ENCODE results near the gene CACNA1B.

Gene CACNA1B

DNA sequence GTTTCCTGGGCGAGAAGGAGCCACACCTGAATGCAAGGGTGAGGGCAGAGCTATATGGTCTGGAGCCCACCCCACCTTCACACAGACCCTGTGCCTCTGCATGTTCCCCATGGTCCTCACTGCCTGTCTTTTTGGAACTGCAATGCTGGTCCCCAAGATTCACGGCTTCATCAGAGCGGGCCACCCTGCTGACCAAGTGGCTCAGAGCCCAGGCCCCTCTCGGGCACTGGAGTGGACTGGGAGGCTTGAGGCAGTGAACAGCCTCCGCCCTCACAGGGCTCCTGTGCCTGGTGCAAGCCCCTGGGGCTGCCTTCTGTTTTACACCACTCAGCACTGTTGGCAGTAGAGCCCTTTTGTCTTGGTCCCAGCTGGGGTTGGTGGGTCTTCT lies 143.2 kb downstream of the CACNA1B start:
- Histone ChIP-seq H3K27ac (ENCODE audit: insufficient read depth, low read length, poor library complexity, severe bottlenecking) (no peak overlapping the region), H3K4me1 (ENCODE audit: control insufficient read depth, insufficient read depth, low read length, poor library complexity, severe bottlenecking) (no peaks in the 10 kb centered on the region), H3K27me3 (replicated peaks; ENCODE audit: control insufficient read depth, insufficient read depth, low read length, poor library complexity, severe bottlenecking) (peaks cover 6% of the 10 kb centered on the region), H3K9me3 (ENCODE audit: control insufficient read depth, low read length) (no peaks in the 10 kb centered on the region), H3K4me3 (ENCODE audit: insufficient read depth, low read depth, low read length, poor library complexity, severe bottlenecking) (no peak overlapping the region), H3K36me3 (ENCODE audit: control insufficient read depth, insufficient read depth, low read length) (no peaks in the 10 kb centered on the region)
- DNase-seq = no peak

DNA sequence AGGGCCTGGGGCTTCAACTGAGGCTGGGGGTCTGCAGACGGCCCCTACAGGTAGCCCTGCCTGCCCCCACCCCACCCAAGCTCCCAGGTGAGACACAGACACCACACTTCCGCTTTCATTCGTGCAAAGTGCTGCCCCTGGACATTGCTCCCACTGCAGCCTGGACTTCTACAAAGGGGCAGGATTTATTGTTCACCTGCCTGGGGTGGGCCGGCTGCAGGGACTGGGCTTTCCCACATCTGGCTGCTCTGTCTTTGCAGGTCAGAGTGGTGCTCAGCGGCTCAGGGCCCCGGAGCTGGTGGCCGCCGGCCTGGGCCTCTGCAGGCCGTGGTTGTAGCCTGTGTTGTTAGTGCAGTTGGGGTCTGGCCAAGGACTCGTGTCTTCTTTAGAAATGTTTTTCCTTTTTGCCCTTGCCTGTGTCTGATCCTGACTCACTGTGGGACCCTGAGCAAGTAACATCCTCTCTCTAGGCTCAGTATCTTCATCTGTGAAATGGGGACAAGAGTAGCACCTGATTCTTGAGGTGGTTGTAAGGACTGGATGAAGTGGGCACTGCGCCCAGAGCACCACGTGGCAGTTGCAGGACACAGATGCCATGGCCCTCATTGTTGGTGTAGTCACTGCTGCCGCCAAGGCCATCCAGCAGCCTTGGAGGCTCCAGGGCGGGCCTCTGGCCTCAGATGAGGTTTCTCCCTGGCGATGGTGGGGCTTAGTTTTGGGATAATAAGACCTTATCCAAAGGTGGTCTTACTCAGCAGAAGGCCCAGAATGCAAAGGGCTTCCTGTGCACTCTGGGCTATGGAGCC lies 143.9 kb downstream of the CACNA1B start:
- peaks cover 6% of the 10 kb centered on the region for H3K27me3 ChIP-seq (replicated peaks; ENCODE audit: control insufficient read depth, insufficient read depth, low read length, poor library complexity, severe bottlenecking)
- no peak overlapping the region for H3K4me3 ChIP-seq (ENCODE audit: insufficient read depth, low read depth, low read length, poor library complexity, severe bottlenecking)
- no peak for DNase-seq
- no peak overlapping the region for H3K27ac ChIP-seq (ENCODE audit: insufficient read depth, low read length, poor library complexity, severe bottlenecking)
- H3K36me3 ChIP-seq (ENCODE audit: control insufficient read depth, insufficient read depth, low read length) = no peaks in the 10 kb centered on the region
- no peaks in the 10 kb centered on the region for H3K9me3 ChIP-seq (ENCODE audit: control insufficient read depth, low read length)
- no peaks in the 10 kb centered on the region for H3K4me1 ChIP-seq (ENCODE audit: control insufficient read depth, insufficient read depth, low read length, poor library complexity, severe bottlenecking)

DNA sequence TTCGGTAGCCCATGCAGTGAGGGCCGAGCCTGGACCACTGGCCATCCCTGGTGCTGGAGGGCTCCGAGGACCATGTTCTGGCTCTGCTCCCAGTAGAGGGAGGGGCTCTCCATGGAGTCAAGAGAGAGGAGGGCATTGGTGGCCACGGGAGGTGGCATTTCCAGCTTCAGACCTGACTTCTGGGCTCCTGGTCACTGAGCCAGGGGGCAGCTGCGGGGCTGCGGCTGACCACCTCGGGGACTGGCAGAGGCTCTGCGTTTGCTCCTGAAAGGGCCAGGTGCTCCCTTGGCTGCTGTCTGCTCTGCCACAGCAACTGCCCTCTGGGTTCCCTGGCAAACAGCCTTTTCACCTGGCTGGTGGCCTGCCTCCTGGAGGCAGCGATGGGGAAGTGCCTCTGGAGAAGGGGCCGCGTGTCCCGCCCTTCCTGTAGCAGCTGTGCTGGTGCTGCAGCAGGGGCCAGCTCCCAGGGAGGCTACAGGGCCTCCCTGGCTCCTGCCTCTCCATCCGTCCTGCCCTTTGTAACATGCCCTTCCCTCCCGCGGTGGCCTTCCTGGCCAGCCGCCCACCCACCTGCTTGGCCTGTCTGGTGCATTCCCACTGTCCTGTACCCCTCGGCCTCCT lies 144.6 kb downstream of the CACNA1B start:
- no peak for DNase-seq
- Histone ChIP-seq H3K36me3 (ENCODE audit: control insufficient read depth, insufficient read depth, low read length) (no peaks in the 10 kb centered on the region), H3K27ac (ENCODE audit: insufficient read depth, low read length, poor library complexity, severe bottlenecking) (no peak overlapping the region), H3K4me3 (ENCODE audit: insufficient read depth, low read depth, low read length, poor library complexity, severe bottlenecking) (peak overlapping the region; percentile 12), H3K27me3 (replicated peaks; ENCODE audit: control insufficient read depth, insufficient read depth, low read length, poor library complexity, severe bottlenecking) (peaks cover 6% of the 10 kb centered on the region), H3K4me1 (ENCODE audit: control insufficient read depth, insufficient read depth, low read length, poor library complexity, severe bottlenecking) (no peaks in the 10 kb centered on the region), H3K9me3 (ENCODE audit: control insufficient read depth, low read length) (no peaks in the 10 kb centered on the region)

DNA sequence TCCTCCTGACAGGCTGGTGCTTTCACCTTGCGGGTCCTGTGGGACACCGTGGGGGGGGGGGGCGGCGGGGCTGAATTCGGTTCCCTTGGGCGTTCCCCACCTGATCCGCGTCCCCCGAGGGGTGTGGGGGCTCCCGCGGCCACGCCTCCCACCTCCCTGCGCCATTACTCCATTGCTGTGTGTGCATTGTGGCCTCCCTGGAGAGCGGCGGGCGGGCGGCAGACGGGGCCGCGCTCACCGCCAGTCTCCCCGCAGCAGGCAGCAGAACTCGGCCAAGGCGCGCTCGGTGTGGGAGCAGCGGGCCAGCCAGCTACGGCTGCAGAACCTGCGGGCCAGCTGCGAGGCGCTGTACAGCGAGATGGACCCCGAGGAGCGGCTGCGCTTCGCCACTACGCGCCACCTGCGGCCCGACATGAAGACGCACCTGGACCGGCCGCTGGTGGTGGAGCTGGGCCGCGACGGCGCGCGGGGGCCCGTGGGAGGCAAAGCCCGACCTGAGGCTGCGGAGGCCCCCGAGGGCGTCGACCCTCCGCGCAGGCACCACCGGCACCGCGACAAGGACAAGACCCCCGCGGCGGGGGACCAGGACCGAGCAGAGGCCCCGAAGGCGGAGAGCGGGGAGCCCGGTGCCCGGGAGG lies 145.3 kb downstream of the CACNA1B start:
- no peak overlapping the region for H3K27ac ChIP-seq (ENCODE audit: insufficient read depth, low read length, poor library complexity, severe bottlenecking)
- H3K4me1 ChIP-seq (ENCODE audit: control insufficient read depth, insufficient read depth, low read length, poor library complexity, severe bottlenecking) = no peaks in the 10 kb centered on the region
- H3K27me3 ChIP-seq (replicated peaks; ENCODE audit: control insufficient read depth, insufficient read depth, low read length, poor library complexity, severe bottlenecking) = peaks cover 6% of the 10 kb centered on the region
- DNase-seq = no peak
- no peaks in the 10 kb centered on the region for H3K36me3 ChIP-seq (ENCODE audit: control insufficient read depth, insufficient read depth, low read length)
- no peaks in the 10 kb centered on the region for H3K9me3 ChIP-seq (ENCODE audit: control insufficient read depth, low read length)
- H3K4me3 ChIP-seq (ENCODE audit: insufficient read depth, low read depth, low read length, poor library complexity, severe bottlenecking) = peak overlapping the region; percentile 12

DNA sequence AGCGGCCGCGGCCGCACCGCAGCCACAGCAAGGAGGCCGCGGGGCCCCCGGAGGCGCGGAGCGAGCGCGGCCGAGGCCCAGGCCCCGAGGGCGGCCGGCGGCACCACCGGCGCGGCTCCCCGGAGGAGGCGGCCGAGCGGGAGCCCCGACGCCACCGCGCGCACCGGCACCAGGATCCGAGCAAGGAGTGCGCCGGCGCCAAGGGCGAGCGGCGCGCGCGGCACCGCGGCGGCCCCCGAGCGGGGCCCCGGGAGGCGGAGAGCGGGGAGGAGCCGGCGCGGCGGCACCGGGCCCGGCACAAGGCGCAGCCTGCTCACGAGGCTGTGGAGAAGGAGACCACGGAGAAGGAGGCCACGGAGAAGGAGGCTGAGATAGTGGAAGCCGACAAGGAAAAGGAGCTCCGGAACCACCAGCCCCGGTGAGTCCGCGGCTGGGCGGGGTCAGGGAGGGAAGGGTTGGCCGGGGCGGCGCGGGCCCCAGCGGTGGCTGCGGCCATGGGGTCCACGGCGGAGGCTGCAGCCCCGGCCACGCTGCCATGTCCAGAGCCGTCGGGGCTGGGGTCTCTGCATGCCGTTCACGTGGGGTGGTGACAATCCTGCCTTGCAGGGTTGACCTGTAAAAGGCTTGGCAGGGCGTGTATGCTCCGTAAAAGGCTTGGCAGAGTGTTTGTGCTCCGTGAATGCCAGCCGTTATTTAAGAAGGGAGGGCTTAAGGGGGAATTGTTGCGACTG lies 146.0 kb downstream of the CACNA1B start:
- H3K27me3 ChIP-seq (replicated peaks; ENCODE audit: control insufficient read depth, insufficient read depth, low read length, poor library complexity, severe bottlenecking) = peaks cover 6% of the 10 kb centered on the region

DNA sequence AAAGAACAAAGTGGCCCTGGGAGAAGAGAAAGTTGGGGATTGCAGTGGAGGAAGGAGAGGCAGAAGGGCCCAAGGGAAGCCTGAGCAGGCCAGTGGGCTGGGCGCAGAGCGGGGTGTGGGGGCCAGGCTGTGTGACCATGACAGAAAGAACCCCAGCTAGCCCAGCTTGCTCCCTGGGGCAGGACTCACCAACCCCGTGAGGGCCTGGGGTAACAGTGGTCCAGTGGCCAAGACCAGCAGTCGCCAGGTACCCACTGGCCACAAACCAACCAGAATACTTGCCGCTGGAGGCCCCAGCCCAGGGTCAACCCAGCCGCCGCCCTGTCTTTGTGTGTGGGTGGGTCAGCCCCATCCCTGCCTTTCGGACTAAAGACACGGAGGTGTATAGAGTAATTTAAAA lies 146.5 kb downstream of the CACNA1B start:
- no peak for DNase-seq
- no peaks in the 10 kb centered on the region for H3K36me3 ChIP-seq (ENCODE audit: control insufficient read depth, insufficient read depth, low read length)
- no peak overlapping the region for H3K4me3 ChIP-seq (ENCODE audit: insufficient read depth, low read depth, low read length, poor library complexity, severe bottlenecking)
- no peaks in the 10 kb centered on the region for H3K4me1 ChIP-seq (ENCODE audit: control insufficient read depth, insufficient read depth, low read length, poor library complexity, severe bottlenecking)
- H3K9me3 ChIP-seq (ENCODE audit: control insufficient read depth, low read length) = no peaks in the 10 kb centered on the region
- peaks cover 6% of the 10 kb centered on the region for H3K27me3 ChIP-seq (replicated peaks; ENCODE audit: control insufficient read depth, insufficient read depth, low read length, poor library complexity, severe bottlenecking)
- H3K27ac ChIP-seq (ENCODE audit: insufficient read depth, low read length, poor library complexity, severe bottlenecking) = no peak overlapping the region

More for the DNA sequence above, 146.0 kb downstream of the CACNA1B start:
- DNase-seq = no peak
- H3K4me1 ChIP-seq (ENCODE audit: control insufficient read depth, insufficient read depth, low read length, poor library complexity, severe bottlenecking) = no peaks in the 10 kb centered on the region
- no peak overlapping the region for H3K4me3 ChIP-seq (ENCODE audit: insufficient read depth, low read depth, low read length, poor library complexity, severe bottlenecking)
- H3K9me3 ChIP-seq (ENCODE audit: control insufficient read depth, low read length) = no peaks in the 10 kb centered on the region
- H3K36me3 ChIP-seq (ENCODE audit: control insufficient read depth, insufficient read depth, low read length) = no peaks in the 10 kb centered on the region
- H3K27ac ChIP-seq (ENCODE audit: insufficient read depth, low read length, poor library complexity, severe bottlenecking) = no peak overlapping the region

DNA sequence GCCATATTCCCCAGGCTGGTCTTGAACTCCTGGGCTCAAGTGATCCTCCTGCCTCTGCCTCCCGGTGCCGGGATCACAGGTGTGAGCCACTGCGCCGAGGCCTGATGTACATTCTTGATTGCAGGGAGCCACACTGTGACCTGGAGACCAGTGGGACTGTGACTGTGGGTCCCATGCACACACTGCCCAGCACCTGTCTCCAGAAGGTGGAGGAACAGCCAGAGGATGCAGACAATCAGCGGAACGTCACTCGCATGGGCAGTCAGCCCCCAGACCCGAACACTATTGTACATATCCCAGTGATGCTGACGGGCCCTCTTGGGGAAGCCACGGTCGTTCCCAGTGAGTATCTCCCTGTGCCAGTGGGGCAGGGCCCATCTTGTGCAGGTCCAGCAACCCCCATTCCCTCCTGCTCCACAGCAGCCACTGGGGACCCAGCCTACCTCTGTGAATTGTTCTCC lies 147.3 kb downstream of the CACNA1B start:
- Histone ChIP-seq H3K27me3 (replicated peaks; ENCODE audit: control insufficient read depth, insufficient read depth, low read length, poor library complexity, severe bottlenecking) (peaks cover 6% of the 10 kb centered on the region), H3K27ac (ENCODE audit: insufficient read depth, low read length, poor library complexity, severe bottlenecking) (no peak overlapping the region)
- DNase-seq = no peak

DNA sequence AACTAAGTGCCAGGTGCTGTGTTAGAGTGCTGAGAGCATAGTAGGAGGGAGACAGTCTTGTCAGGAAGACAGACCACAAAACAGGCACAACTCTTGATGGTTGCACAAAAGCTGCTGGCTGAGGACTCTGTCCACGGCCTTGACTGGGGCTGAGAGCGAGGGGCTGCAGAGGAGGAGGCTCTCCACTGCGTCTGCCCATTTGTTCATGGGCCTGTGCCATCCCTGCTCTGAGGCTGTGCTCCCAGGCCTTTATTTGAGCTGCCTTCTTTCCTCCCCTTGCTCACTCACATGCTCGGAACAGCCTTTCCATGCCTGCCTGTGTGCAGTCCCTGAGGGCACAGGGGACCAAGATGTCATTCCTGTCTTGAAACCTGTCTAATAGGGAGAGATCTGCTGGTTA lies 147.8 kb downstream of the CACNA1B start:
- no peak overlapping the region for H3K4me3 ChIP-seq (ENCODE audit: insufficient read depth, low read depth, low read length, poor library complexity, severe bottlenecking)
- H3K4me1 ChIP-seq (ENCODE audit: control insufficient read depth, insufficient read depth, low read length, poor library complexity, severe bottlenecking) = no peaks in the 10 kb centered on the region
- no peaks in the 10 kb centered on the region for H3K36me3 ChIP-seq (ENCODE audit: control insufficient read depth, insufficient read depth, low read length)
- no peak for DNase-seq
- H3K27ac ChIP-seq (ENCODE audit: insufficient read depth, low read length, poor library complexity, severe bottlenecking) = no peak overlapping the region
- no peaks in the 10 kb centered on the region for H3K9me3 ChIP-seq (ENCODE audit: control insufficient read depth, low read length)
- H3K27me3 ChIP-seq (replicated peaks; ENCODE audit: control insufficient read depth, insufficient read depth, low read length, poor library complexity, severe bottlenecking) = peaks cover 6% of the 10 kb centered on the region

More for the DNA sequence above, 147.3 kb downstream of the CACNA1B start:
- Histone ChIP-seq H3K9me3 (ENCODE audit: control insufficient read depth, low read length) (no peaks in the 10 kb centered on the region), H3K4me1 (ENCODE audit: control insufficient read depth, insufficient read depth, low read length, poor library complexity, severe bottlenecking) (no peaks in the 10 kb centered on the region), H3K4me3 (ENCODE audit: insufficient read depth, low read depth, low read length, poor library complexity, severe bottlenecking) (no peak overlapping the region), H3K36me3 (ENCODE audit: control insufficient read depth, insufficient read depth, low read length) (no peaks in the 10 kb centered on the region)

DNA sequence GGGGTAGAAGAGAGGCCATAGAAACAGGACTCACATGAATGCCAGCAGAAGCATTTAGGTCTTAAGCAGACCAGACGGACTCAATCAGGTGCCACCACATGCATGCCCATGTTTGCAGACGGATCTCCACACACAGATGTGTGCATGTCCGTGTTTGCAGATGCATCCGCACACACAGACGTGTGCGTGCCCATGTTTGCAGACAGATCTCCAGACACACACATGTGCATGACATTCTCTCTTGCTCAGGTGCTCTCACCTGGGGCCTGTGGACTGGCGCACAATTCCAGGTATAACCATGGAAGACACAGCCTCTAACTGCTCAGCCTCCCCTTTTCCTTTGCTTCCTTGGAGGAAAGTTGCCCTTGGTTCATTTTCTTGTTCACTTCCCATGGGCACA lies 148.3 kb downstream of the CACNA1B start:
- H3K27me3 ChIP-seq (replicated peaks; ENCODE audit: control insufficient read depth, insufficient read depth, low read length, poor library complexity, severe bottlenecking) = peaks cover 6% of the 10 kb centered on the region
- no peaks in the 10 kb centered on the region for H3K4me1 ChIP-seq (ENCODE audit: control insufficient read depth, insufficient read depth, low read length, poor library complexity, severe bottlenecking)
- H3K27ac ChIP-seq (ENCODE audit: insufficient read depth, low read length, poor library complexity, severe bottlenecking) = no peak overlapping the region
- H3K36me3 ChIP-seq (ENCODE audit: control insufficient read depth, insufficient read depth, low read length) = no peaks in the 10 kb centered on the region
- H3K4me3 ChIP-seq (ENCODE audit: insufficient read depth, low read depth, low read length, poor library complexity, severe bottlenecking) = no peak overlapping the region
- DNase-seq = no peak
- H3K9me3 ChIP-seq (ENCODE audit: control insufficient read depth, low read length) = no peaks in the 10 kb centered on the region
